Fibroblast of gingiva (primary cell): Measurements from ENCODE around the gene MAP9.
"Not testable (repeated sequence)": the region's sequence is repeated elsewhere in the genome, so short reads cannot be mapped to it uniquely, and the experiment has no call there.

Source experiments
- DNase-seq: peaks from one replicate; pipeline ENCODE4 v3.0.0-alpha.2; 2011; ENCODE audit warnings: low read depth

MAP9 gene

GRCh38 chr4:155376387-155377268 lies at the start of gene MAP9:
MAP9 (minus strand) TSS chr4:155376965; CDS start chr4:155375850, 1,115 bp downstream.
- peak; percentile 96 for DNase-seq

- DNase-seq: not testable (repeated sequence)
Measured at GRCh38 chr4:155424778-155425177, 48.0 kb upstream of the MAP9 start.

- DNase-seq: no peak
Measured at GRCh38 chr4:155423671-155424070, 46.9 kb upstream of the MAP9 start.

- peak; percentile 71 for DNase-seq
Measured at GRCh38 chr4:155419266-155419665, 42.5 kb upstream of the MAP9 start.

GRCh38 chr4:155415662-155416061 lies 38.9 kb upstream of the MAP9 start:
- no peak for DNase-seq

GRCh38 chr4:155413451-155413850 lies 36.7 kb upstream of the MAP9 start:
- DNase-seq: no peak

- no peak for DNase-seq
Measured at GRCh38 chr4:155411546-155411945, 34.8 kb upstream of the MAP9 start.

GRCh38 chr4:155408796-155409195 lies 32.0 kb upstream of the MAP9 start:
- DNase-seq: no peak

GRCh38 chr4:155407480-155407879 lies 30.7 kb upstream of the MAP9 start:
- DNase-seq: no peak

- peak; percentile 9 for DNase-seq
Measured at GRCh38 chr4:155405059-155405458, 28.3 kb upstream of the MAP9 start.

GRCh38 chr4:155403886-155404285 lies 27.1 kb upstream of the MAP9 start:
- DNase-seq: peak; percentile 50

- no peak for DNase-seq
Measured at GRCh38 chr4:155402941-155403340, 26.2 kb upstream of the MAP9 start.

GRCh38 chr4:155400893-155401292 lies 24.1 kb upstream of the MAP9 start:
- no peak for DNase-seq

- no peak for DNase-seq
Measured at GRCh38 chr4:155399974-155400697, 23.4 kb upstream of the MAP9 start.

GRCh38 chr4:155392481-155393184 lies 15.9 kb upstream of the MAP9 start:
- peak; percentile 61 for DNase-seq

GRCh38 chr4:155391932-155392331 lies 15.2 kb upstream of the MAP9 start:
- no peak for DNase-seq

- DNase-seq: no peak
Measured at GRCh38 chr4:155388162-155388561, 11.4 kb upstream of the MAP9 start.

GRCh38 chr4:155383541-155383940 lies 6.8 kb upstream of the MAP9 start:
- no peak for DNase-seq

GRCh38 chr4:155377276-155377675 lies 511 bp upstream of the MAP9 start:
- DNase-seq: peak; percentile 25

GRCh38 chr4:155371432-155372043 lies 5.2 kb downstream of the MAP9 start:
- DNase-seq: peak; percentile 21

GRCh38 chr4:155367608-155368007 lies 9.2 kb downstream of the MAP9 start:
- DNase-seq: no peak

- DNase-seq: peak; percentile 50
Measured at GRCh38 chr4:155353923-155354540, 22.7 kb downstream of the MAP9 start.
